Subcutaneous adipose tissue (tissue), 4 donors: ENCODE measurements around the gene GSTM5. TPM values are rescaled to one million over a fixed set of nuclear protein-coding genes. Genes with fewer than 3 reads are reported as not detected.

ENCODE experiments used
- CTCF ChIP-seq: fragments of 450-650 bp; IDR thresholded peaks from one replicate; pipeline ENCODE4 v1.5.1; 2016; ENCODE audit warnings: low read depth, mild to moderate bottlenecking, control low read depth, antibody characterized with exemption, moderate library complexity
- total RNA-seq, 4 donors: library from RNA; depleted of rRNA; stranded (reverse); fragments of >200 nt; gene quantifications; one replicate each; pipeline ENCODE4 v1.1.0, GENCODE V29; 2016

Gene GSTM5
- total RNA-seq, 4 donors from 2014 or later, result 2.8 to 5.7 (median 3.5) TPM

GRCh38 chr1:109756848-109757521 is 44.9 kb downstream of the GSTM5 start:
- no peak for TF ChIP-seq CTCF

DNA sequence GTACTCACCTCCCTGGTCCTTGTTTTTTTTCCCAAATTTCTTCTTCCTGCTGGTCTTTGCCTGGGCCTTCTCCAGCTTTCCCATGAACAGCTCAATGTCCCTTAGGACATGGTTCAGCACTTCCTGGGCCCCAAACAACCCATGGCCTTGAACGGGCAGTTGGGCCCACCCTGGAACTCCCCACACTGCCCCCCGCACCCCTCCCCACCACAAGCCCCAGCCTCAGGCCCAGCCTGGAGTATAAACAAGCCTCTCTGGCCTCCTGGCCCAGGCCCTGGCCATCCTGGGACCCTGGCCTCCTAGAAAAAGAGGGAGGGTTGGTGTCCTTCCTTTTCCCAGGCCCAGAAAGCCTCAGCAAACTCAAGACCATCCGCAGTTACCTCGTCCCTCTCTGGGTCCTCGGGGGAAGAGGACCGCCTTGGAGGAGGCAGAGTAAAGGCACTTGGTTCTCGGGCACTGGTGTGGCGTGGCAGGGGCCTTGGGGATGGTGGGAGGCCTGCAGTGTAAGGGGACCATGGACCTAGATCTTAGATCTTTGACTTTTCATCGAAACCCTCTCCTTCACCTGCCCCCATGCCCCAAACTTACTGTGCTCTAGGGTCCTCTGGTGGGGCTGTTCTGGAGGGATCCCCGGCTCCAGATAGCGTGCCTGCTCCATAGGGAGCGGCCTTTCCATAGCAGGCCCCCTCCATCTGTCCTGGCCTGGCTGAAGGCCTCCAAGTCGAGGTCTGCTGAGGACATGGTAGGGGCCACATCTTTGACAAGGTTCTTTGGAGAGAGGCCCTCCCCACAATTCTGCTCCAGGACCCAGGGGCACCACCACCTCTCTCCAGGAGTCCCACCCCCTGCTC is 46.1 kb downstream of the GSTM5 start:
- no peak for TF ChIP-seq CTCF

DNA sequence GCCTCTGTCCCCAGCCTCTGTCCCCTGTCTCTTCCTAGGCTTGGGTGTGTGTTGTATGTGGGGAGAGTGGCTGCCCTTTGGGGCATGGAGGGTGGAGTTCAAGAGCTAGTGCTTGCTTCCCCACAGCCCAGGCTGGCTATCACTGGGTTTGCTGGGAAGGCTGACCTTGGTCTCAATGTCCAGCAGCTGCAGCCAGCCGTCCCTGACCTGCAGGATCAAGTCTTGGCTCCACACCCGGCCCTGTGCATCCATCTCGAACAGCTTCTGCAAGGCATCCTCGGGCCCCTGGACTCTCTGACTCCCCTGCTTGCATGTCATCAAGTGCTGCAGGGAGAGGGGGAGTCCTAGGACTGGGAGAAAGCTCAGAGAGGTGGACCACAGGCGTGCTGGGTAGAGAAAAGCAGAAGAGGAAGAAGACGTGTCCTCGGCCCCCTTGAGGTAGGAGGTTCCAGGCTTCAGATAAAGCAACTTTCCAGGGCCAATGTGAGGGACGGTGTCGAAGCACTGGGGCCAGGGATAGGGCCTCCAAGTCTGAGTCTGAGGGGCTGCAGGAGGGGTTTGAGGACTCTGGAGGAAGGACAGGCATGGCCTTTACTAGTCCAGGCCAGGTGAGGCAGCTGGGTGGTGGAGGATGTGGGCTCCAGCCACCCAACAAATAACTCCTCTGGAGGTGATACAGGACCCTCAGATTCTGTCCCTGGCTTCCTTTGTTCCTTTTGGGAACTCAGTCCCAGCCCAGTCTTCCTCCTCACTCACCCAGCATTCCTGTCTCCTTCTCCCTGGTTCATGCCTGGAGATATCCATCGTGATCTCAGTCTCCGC is 47.7 kb downstream of the GSTM5 start:
- TF ChIP-seq CTCF, result no peak

DNA sequence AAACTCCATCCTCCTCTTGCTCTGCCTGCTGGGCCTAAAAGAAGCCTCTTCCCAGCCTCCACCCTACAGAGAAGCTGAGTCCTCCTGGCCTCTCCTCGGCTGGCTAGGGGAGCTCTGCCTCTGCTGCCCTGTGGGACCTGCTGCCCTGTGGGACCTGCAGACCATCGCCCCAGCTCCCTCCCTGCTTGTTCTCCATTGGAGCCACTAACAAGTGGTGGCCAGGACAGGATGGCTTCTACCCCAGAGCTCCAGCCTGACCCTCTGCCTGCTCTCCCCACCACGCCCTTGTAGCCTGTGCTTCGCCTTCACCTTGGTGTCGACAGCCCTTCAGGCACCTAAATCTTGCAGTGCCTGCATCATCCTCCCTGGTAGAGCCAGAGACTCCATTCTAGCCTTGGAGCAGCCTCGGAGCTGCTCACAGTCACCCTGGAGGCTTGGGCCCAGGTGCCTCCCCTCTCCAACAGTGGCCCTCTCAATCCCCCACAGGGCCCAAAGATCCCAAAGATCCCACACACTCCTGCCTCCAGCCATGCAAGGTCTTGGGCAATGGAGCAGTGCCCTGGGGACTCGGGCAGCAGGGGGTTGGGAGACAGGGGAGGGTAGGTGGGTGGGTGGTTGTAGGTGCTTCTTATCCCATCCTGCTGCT is 48.7 kb downstream of the GSTM5 start:
- no peak for TF ChIP-seq CTCF

GRCh38 chr1:109761227-109762038 is 49.4 kb downstream of the GSTM5 start:
- TF ChIP-seq CTCF, result no peak

DNA sequence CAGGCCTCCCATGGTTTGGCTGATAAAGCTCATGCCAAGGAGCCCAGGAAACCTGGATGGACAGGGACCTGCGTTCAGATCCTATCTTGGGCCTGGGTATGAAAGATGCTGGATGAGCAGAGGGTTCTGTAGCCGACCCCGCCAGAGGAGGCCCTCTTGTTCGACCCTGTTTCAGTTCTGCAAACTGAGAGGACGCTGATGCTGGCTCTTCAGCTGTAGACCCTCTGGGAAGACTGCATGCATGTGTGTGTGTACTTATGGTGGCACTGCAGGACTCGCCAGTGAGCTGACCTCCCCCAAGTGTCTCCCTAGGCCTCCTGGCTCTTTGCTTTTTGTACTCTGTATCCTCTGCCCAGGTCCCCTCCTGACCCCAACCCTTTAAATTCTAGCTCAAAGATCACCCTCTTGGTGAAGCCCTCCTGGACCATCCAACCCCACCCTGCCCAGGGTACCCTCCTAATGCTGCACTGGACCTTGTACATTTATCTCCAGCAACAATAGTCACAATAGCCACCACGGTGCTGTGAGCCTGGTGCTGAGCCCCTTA is 50.1 kb downstream of the GSTM5 start:
- TF ChIP-seq CTCF, result no peak
